ENCODE results near the gene FAM98B. TPM values are rescaled to one million over a fixed set of nuclear protein-coding genes. Genes with fewer than 3 reads are reported as not detected.

Gene FAM98B
- total and polyA plus RNA-seq, 9 of the 15 experiments (the other 6 are each of a cell fraction or from before 2014, with no cell fraction given): 3.1 to 42.0 (median 9.4) TPM

DNA sequence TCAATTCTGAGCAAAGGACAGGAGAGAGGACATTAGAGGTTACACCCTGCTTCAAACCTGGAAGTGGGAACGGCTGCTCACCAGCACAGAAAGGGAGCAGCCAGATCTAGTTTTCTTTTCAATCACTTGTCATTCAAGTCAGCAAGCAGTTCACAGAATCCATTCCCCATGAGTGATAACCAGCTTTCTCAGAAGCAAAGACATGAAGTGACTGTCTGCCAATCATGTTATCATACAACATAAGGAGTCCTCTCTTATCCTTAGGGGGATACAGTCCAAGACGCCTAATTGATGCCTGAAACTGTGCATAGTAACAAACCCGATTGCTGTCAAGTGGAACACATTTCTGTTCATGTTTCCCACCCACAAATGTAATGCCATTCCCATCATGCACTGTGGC, 54.7 kb downstream of the FAM98B start (continued):
- TF ChIP-seq NRF1 (conservative IDR thresholded peaks at IDR 0.05 in 1 of 2, IDR thresholded peaks at IDR 0.05 in 1 of 2) (no peak), ZNF232 (CRISPR knock-in tag; IDR thresholded peaks at IDR 0.05) (no peak), TRIM28 (IDR thresholded peaks at IDR 0.05) (no peak), RAD21 (CRISPR knock-in tag; conservative IDR thresholded peaks at IDR 0.05 in 1 of 2, IDR thresholded peaks at IDR 0.05 in 1 of 2) (0 out of 4 replicates have a peak, but pooled peaks of 1 of the 2 experiments have one; percentile 2), XRCC5 (IDR thresholded peaks at IDR 0.05; ENCODE audit: low read depth, low read length) (no peak), HMGN3 (IDR thresholded peaks at IDR 0.05; ENCODE audit: borderline replicate concordance, extremely low read depth, insufficient read length, low read depth, low read length) (no peak), TGIF2 (CRISPR knock-in tag; IDR thresholded peaks at IDR 0.05) (no peak), RCOR1 (IDR thresholded peaks at IDR 0.05; ENCODE audit: borderline replicate concordance in 1 of 2, low read depth in 2 of 2, low read length in 2 of 2) (peak in 1 of 2 experiments; percentile 72; a peak in 2 of 4 replicates), ELK3 (CRISPR knock-in tag; IDR thresholded peaks at IDR 0.05) (no peak), FOS (IDR thresholded peaks at IDR 0.05; ENCODE audit: extremely low read depth, insufficient read length) (no peak), NR1H2 (CRISPR knock-in tag; IDR thresholded peaks at IDR 0.05) (no peak), ZNF354B (CRISPR knock-in tag; IDR thresholded peaks at IDR 0.05) (no peak), SOX6 (IDR thresholded peaks at IDR 0.05) (peak; percentile 19; the same call in 1 of the 2 replicates), BRD4 (IDR thresholded peaks at IDR 0.05) (no peak), MEF2A (IDR thresholded peaks at IDR 0.05; ENCODE audit: control insufficient read depth, low read depth, low read length) (no peak), ZNF586 (CRISPR knock-in tag; conservative IDR thresholded peaks at IDR 0.05) (no peak), CC2D1A (IDR thresholded peaks at IDR 0.05) (no peak)
- TF ChIP-seq, protein P1, sequence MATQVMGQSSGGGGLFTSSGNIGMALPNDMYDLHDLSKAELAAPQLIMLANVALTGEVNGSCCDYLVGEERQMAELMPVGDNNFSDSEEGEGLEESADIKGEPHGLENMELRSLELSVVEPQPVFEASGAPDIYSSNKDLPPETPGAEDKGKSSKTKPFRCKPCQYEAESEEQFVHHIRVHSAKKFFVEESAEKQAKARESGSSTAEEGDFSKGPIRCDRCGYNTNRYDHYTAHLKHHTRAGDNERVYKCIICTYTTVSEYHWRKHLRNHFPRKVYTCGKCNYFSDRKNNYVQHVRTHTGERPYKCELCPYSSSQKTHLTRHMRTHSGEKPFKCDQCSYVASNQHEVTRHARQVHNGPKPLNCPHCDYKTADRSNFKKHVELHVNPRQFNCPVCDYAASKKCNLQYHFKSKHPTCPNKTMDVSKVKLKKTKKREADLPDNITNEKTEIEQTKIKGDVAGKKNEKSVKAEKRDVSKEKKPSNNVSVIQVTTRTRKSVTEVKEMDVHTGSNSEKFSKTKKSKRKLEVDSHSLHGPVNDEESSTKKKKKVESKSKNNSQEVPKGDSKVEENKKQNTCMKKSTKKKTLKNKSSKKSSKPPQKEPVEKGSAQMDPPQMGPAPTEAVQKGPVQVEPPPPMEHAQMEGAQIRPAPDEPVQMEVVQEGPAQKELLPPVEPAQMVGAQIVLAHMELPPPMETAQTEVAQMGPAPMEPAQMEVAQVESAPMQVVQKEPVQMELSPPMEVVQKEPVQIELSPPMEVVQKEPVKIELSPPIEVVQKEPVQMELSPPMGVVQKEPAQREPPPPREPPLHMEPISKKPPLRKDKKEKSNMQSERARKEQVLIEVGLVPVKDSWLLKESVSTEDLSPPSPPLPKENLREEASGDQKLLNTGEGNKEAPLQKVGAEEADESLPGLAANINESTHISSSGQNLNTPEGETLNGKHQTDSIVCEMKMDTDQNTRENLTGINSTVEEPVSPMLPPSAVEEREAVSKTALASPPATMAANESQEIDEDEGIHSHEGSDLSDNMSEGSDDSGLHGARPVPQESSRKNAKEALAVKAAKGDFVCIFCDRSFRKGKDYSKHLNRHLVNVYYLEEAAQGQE (IDR thresholded peaks at IDR 0.05; ENCODE audit: borderline replicate concordance): peak; percentile 43; the same call in 1 of the 2 replicates
- TF ChIP-seq, protein P1 (CRISPR knock-in tag; IDR thresholded peaks at IDR 0.05; ENCODE audit: low read depth): no peak
- TF ChIP-seq, protein P2, sequence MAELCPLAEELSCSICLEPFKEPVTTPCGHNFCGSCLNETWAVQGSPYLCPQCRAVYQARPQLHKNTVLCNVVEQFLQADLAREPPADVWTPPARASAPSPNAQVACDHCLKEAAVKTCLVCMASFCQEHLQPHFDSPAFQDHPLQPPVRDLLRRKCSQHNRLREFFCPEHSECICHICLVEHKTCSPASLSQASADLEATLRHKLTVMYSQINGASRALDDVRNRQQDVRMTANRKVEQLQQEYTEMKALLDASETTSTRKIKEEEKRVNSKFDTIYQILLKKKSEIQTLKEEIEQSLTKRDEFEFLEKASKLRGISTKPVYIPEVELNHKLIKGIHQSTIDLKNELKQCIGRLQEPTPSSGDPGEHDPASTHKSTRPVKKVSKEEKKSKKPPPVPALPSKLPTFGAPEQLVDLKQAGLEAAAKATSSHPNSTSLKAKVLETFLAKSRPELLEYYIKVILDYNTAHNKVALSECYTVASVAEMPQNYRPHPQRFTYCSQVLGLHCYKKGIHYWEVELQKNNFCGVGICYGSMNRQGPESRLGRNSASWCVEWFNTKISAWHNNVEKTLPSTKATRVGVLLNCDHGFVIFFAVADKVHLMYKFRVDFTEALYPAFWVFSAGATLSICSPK (IDR thresholded peaks at IDR 0.05; ENCODE audit: borderline replicate concordance): no peak
